K562 (cell line): Measurements from ENCODE around the gene SV2C. TPM values are rescaled to one million over a fixed set of nuclear protein-coding genes. Genes with fewer than 3 reads are reported as not detected.

Source experiments
- ATAC-seq: fragments of 200-7000 bp; cut with Tn5 transposase; 3 replicates; pipeline ENCODE4 v1.9.1; 2020; ENCODE audit warnings: moderate library complexity
- BruUV-seq: library from RNA; stranded (reverse); fragments of 400-500 nt; replicated peaks from 2 replicates; lab custom pipeline; 2021; lab: Mats Ljungman, UMichigan
- CTCF ChIA-PET: fragments of 300-600 bp; formaldehyde crosslinking; extraction: SDS; loops from one replicate; lab custom pipeline; 2021; ENCODE audit warnings: low intra/inter-chr PET ratio; lab: Yijun Ruan, JAX
- POLR2A ChIA-PET: fragments of 300-600, 350-650 bp; sonication (Branson Sonifier 250); formaldehyde crosslinking; extraction: SDS; loops from one replicate; lab custom pipeline; 2021; ENCODE audit warnings: antibody characterized with exemption, inconsistent platforms; lab: Yijun Ruan, JAX
- DNase-seq, 4 experiments: peaks; one replicate each; pipeline versions ENCODE4 v3.0.0 to v3.0.0-alpha.2; 2011 to 2018; ENCODE audit warnings: low spot score in 3 of 4, mixed read lengths in 3 of 4; ENCODE audit errors: extremely low read depth in 1 of 4
- FAIRE-seq: peaks from 2 replicates; lab custom pipeline; 2011; peaks lifted over from hg19 to GRCh38; lab: Jason Lieb, UNC
- H2AFZ ChIP-seq: 2 replicates; pipeline ENCODE4 v1.6.0; 2011; ENCODE audit warnings: low read depth, low read length, control low read depth, inconsistent platforms
- H3K27ac ChIP-seq: fragments of 200-600 bp; 3 replicates; pipeline ENCODE4 v1.8.0; 2011; ENCODE audit warnings: low read depth, mild to moderate bottlenecking, control low read depth, inconsistent platforms, low read length, moderate library complexity, mixed read lengths; ENCODE audit errors: extremely low read depth
- H3K27me3 ChIP-seq, 2 experiments: fragments of 300-600 bp in 1 of 2; 2 replicates in 1 of 2; 3 replicates in 1 of 2; pipeline versions ENCODE4 v1.6.0 to v1.8.0; 2011; ENCODE audit warnings: inconsistent platforms in 2 of 2, low read length in 2 of 2, mild to moderate bottlenecking in 1 of 2, mixed read lengths in 1 of 2, moderate library complexity in 1 of 2; ENCODE audit not compliant: control insufficient read depth in 2 of 2, insufficient read depth in 2 of 2
- H3K36me3 ChIP-seq: fragments of 300-600 bp; 3 replicates; pipeline ENCODE4 v1.8.0; 2011; ENCODE audit warnings: mild to moderate bottlenecking, low read length, inconsistent platforms; ENCODE audit not compliant: control insufficient read depth, insufficient read depth
- H3K4me1 ChIP-seq, 2 experiments: fragments of 200-600 bp in 1 of 2; replicated peaks in 1 of 2; 2 replicates in 1 of 2; 3 replicates in 1 of 2; pipeline versions ENCODE4 v1.5.1 to v1.8.0; 2011; ENCODE audit warnings: inconsistent platforms in 2 of 2, low read length in 2 of 2, mild to moderate bottlenecking in 1 of 2, mixed read lengths in 1 of 2, moderate library complexity in 1 of 2; ENCODE audit not compliant: control insufficient read depth in 2 of 2, insufficient read depth in 2 of 2
- H3K4me2 ChIP-seq: 2 replicates; pipeline ENCODE4 v1.6.1; 2011; ENCODE audit warnings: low read length, control low read depth, inconsistent platforms, mixed read lengths; ENCODE audit not compliant: insufficient read depth
- H3K4me3 ChIP-seq: fragments of 200-600 bp; sonication (generic), shearing (Covaris generic); 2 replicates; pipeline ENCODE4 v1.5.1; 2016; ENCODE audit warnings: control low read depth, inconsistent platforms
- H3K79me2 ChIP-seq: fragments of 200-600 bp; 3 replicates; pipeline ENCODE4 v1.8.0; 2011; ENCODE audit warnings: low read length, inconsistent platforms; ENCODE audit not compliant: control insufficient read depth, insufficient read depth
- H3K9ac ChIP-seq, 2 experiments: 2 replicates each; pipeline versions ENCODE4 v1.6.0 to v1.6.1; 2011; ENCODE audit warnings: low read depth in 2 of 2, low read length in 2 of 2, control low read depth in 1 of 2, inconsistent platforms in 1 of 2, mild to moderate bottlenecking in 1 of 2, mixed read lengths in 1 of 2; ENCODE audit not compliant: insufficient read depth in 1 of 2
- H3K9me1 ChIP-seq: one replicate; pipeline ENCODE4 v1.6.0; 2011; ENCODE audit warnings: inconsistent platforms, mild to moderate bottlenecking, low read length, moderate library complexity; ENCODE audit not compliant: control insufficient read depth, insufficient read depth
- H3K9me3 ChIP-seq: replicated peaks from 2 replicates; pipeline ENCODE4 v1.5.1; 2011; ENCODE audit warnings: low read depth, low read length, inconsistent platforms; ENCODE audit not compliant: control insufficient read depth, insufficient read depth
- H4K20me1 ChIP-seq: replicated peaks from 2 replicates; pipeline ENCODE4 v1.6.1; 2011; ENCODE audit warnings: low read length, inconsistent platforms, mixed read lengths; ENCODE audit not compliant: control insufficient read depth, insufficient read depth
- ESRRA ChIP-seq: fragments of 450-650 bp; IDR thresholded peaks from 2 replicates; pipeline ENCODE4 v1.6.1; 2014; ENCODE audit warnings: low read depth, mild to moderate bottlenecking, moderate library complexity, borderline replicate concordance
- EZH2 ChIP-seq: IDR thresholded peaks from 2 replicates; pipeline ENCODE4 v1.6.1; 2012; ENCODE audit warnings: low read depth, mild to moderate bottlenecking, inconsistent platforms, low read length, borderline replicate concordance
- L3MBTL2 ChIP-seq: fragments of 450-650 bp; IDR thresholded peaks from 2 replicates; pipeline ENCODE4 v1.6.1; 2016; ENCODE audit warnings: mild to moderate bottlenecking, moderate library complexity
- MAX ChIP-seq: sonication (generic); formaldehyde crosslinking; IDR thresholded peaks from 2 replicates; pipeline ENCODE4 v1.9.0; 2022; ENCODE audit warnings: mild to moderate bottlenecking, missing genetic modification reagents
- NFE2 ChIP-seq: IDR thresholded peaks from 2 replicates; pipeline ENCODE4 v1.6.1; 2014; ENCODE audit warnings: antibody characterized with exemption, low read depth
- POLR3G ChIP-seq: IDR thresholded peaks from 2 replicates; pipeline ENCODE4 v1.6.1; 2011; ENCODE audit not compliant: insufficient read length, insufficient replicate concordance; ENCODE audit errors: extremely low read depth
- RAD51 ChIP-seq: fragments of 450-650 bp; IDR thresholded peaks from 2 replicates; pipeline ENCODE4 v1.7.1; 2016; ENCODE audit warnings: low read depth, mild to moderate bottlenecking, borderline replicate concordance
- RBFOX2 ChIP-seq: fragments of 200-400 bp; formaldehyde crosslinking; IDR thresholded peaks from 2 replicates; pipeline ENCODE4 v1.6.1; 2017; ENCODE audit warnings: low read depth, mild to moderate bottlenecking, low read length, moderate library complexity
- RBM25 ChIP-seq: fragments of 200-400 bp; formaldehyde crosslinking; IDR thresholded peaks from 2 replicates; pipeline ENCODE4 v1.6.1; 2018; ENCODE audit warnings: low read length, low read depth, moderate library complexity; ENCODE audit not compliant: severe bottlenecking
- RBM34 ChIP-seq: fragments of 200-400 bp; formaldehyde crosslinking; IDR thresholded peaks from 2 replicates; pipeline ENCODE4 v1.6.1; 2018; ENCODE audit warnings: low read length, borderline replicate concordance; ENCODE audit not compliant: insufficient read depth
- SPI1 ChIP-seq: IDR thresholded peaks from 2 replicates; pipeline ENCODE4 v1.6.1; 2011; ENCODE audit warnings: low read depth, low read length, control low read depth, borderline replicate concordance
- ZBTB7A ChIP-seq: IDR thresholded peaks from 2 replicates; pipeline ENCODE4 v1.6.1; 2011; ENCODE audit warnings: low read depth, mild to moderate bottlenecking, low read length, moderate library complexity, borderline replicate concordance; ENCODE audit not compliant: control insufficient read depth
- ZNF583 ChIP-seq: fragments of 250-450 bp; sonication (Bioruptor Pico); IDR thresholded peaks from 2 replicates; pipeline ENCODE4 v1.4.0; 2020
- WGBS: fragments of 100-300 bp; shearing (Covaris generic); methylation state at CpG from one replicate; pipeline ENCODE4 v1.1.6; 2016; ENCODE audit warnings: low coverage, mixed read lengths; ENCODE audit not compliant: insufficient coverage; ENCODE audit errors: missing lambda C conversion rate; 5-methylcytosine and 5-hydroxymethylcytosine counted together
- in situ Hi-C: fragments of 300-500 bp; cut with MboI; formaldehyde crosslinking; loops from 4 replicates; pipeline ENCODE4 v1.15.0; 2018; ENCODE audit warnings: inconsistent platforms, mixed read lengths
- intact Hi-C: fragments of 100-400 bp; cut with micrococcal nuclease; formaldehyde crosslinking; loops from 2 replicates; pipeline ENCODE4 v1.14.2; 2022
- polyA plus RNA-seq, 8 experiments: library from polyadenylated mRNA; depleted of rRNA in 4 of 8; stranded (reverse) in 5 of 8; unstranded in 3 of 8; fragments of >200 nt; fragmentation: Nextera tagmentation in 2 of 8; fragmentation: Illumina TruSeq in 1 of 8; extraction: Ambion mirVana in 2 of 8; extraction: Trizol in 1 of 8; gene quantifications; 2 replicates each; pipeline versions ENCODE4 v1.2.1 to v1.2.3, GENCODE V29; 2011 to 2014; ENCODE audit warnings: inconsistent platforms in 1 of 8, missing spikeins in 1 of 8
- total RNA-seq, 7 experiments: library from RNA; depleted of rRNA in 6 of 7; stranded (reverse); fragments of >200 nt in 6 of 7; fragmentation: Illumina TruSeq in 2 of 7; extraction: Trizol in 2 of 7; gene quantifications; 2 replicates each; pipeline versions ENCODE4 v1.2.1 to v1.2.3, GENCODE V29; 2011 to 2021; ENCODE audit warnings: low replicate concordance in 1 of 7
- TF ChIP-seq, protein P1 (sequence below): sonication (generic); formaldehyde crosslinking; IDR thresholded peaks from 2 replicates; pipeline ENCODE4 v1.8.1; 2022; ENCODE audit warnings: missing genetic modification reagents

SV2C gene
- total and polyA plus RNA-seq, 9 of the 15 experiments (the other 6 are each of a cell fraction or from before 2014, with no cell fraction given), result 0.05 TPM; not detected in 8

- Histone ChIP-seq H3K27me3 (peaks cover 4% of the 10 kb centered on the region in 2 experiments; a peak in 3 of 5 replicates), H3K27ac (no peak overlapping the region), H2AFZ (no peak overlapping the region), H3K79me2 (no peaks in the 10 kb centered on the region), H3K4me2 (no peak overlapping the region), H3K9me3 (no peaks in the 10 kb centered on the region), H3K4me1 (peaks cover 0 to 9% of the 10 kb centered on the region in 2 experiments; a peak in 3 of 5 replicates), H4K20me1 (no peaks in the 10 kb centered on the region), H3K9ac (no peak overlapping the region), H3K36me3 (no peaks in the 10 kb centered on the region), H3K9me1 (no peaks in the 10 kb centered on the region), H3K4me3 (no peak overlapping the region)
- in situ Hi-C loops (no loop called here), intact Hi-C loops (no loop called here)
- no peak for TF ChIP-seq RBFOX2
- peak; percentile 60; the same call in 1 of the 2 replicates for TF ChIP-seq SPI1
- no peak for DNase-seq
- BruUV-seq, result no TSS peak
- CTCF ChIA-PET, result no interaction called here
- 2% methylated on average over 2 of the region's 2 CpGs for WGBS
- ATAC-seq, result no peak
- FAIRE-seq, result no peak
- POLR2A ChIA-PET, result interaction anchor here (1.0 to 1.6 kb wide), 2 partner anchors 12 to 16 kb away, joined by 3 to 7 read pairs; no protein-coding TSS in a partner anchor
These were observed 209.6 kb downstream of the SV2C start for GRCh38 chr5:76292620-76293322.

DNA sequence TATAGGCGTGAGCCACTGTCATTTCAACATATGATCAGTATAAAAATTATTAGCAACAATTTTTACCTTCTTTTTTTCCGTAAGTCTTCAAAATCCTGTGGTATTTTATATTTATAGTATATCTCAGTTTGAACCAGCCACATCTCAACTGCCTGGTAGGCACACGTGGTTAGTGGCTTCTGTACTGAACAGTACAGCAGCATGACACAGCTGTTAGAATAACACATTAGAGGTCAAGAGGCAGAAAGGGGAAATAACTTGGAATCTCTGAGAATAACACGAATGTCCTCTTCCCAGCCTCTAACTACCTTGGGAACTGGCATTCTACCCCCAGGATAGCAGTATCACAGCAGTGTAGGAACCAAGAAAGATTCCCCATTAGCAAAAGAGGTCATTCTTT lies 211.4 kb downstream of the SV2C start:
- Histone ChIP-seq H3K27ac (no peak overlapping the region), H2AFZ (peak overlapping the region; percentile 57; the same call in 1 of the 2 replicates), H4K20me1 (no peaks in the 10 kb centered on the region), H3K4me1 (peaks cover 0 to 9% of the 10 kb centered on the region in 2 experiments; a peak in 3 of 5 replicates), H3K27me3 (peaks cover 0 to 8% of the 10 kb centered on the region in 2 experiments; a peak in 3 of 5 replicates), H3K79me2 (no peaks in the 10 kb centered on the region), H3K4me2 (no peak overlapping the region; the same call in 1 of the 2 replicates), H3K4me3 (no peak overlapping the region), H3K9ac (no peak overlapping the region), H3K36me3 (no peaks in the 10 kb centered on the region), H3K9me3 (no peaks in the 10 kb centered on the region), H3K9me1 (no peaks in the 10 kb centered on the region)
- intact Hi-C loops (no loop called here), in situ Hi-C loops (no loop called here)
- ATAC-seq (peak; percentile 35; the same call in 1 of the 3 replicates), DNase-seq (peak in 1 of 4 experiments; percentile 8), FAIRE-seq (no peak)
- 12% methylated on average over 4 of the region's 4 CpGs for WGBS
- ChIA-PET POLR2A (interaction anchor here (0.9 to 1.2 kb wide), 2 partner anchors 12 to 21 kb away, joined by 4 read pairs; no protein-coding TSS in a partner anchor), CTCF (no interaction called here)
- BruUV-seq, result no TSS peak
- TF ChIP-seq L3MBTL2 (peak; percentile 32), MAX (CRISPR knock-in tag) (peak; percentile 12; the same call in 1 of the 2 replicates), RAD51 (peak; percentile 29; the same call in 1 of the 2 replicates), ESRRA (peak; percentile 61), NFE2 (peak; percentile 66), ZBTB7A (no peak), EZH2 (no peak), POLR3G (no peak), RBM34 (no peak), ZNF583 (no peak), RBM25 (no peak)
- TF ChIP-seq, protein P1, sequence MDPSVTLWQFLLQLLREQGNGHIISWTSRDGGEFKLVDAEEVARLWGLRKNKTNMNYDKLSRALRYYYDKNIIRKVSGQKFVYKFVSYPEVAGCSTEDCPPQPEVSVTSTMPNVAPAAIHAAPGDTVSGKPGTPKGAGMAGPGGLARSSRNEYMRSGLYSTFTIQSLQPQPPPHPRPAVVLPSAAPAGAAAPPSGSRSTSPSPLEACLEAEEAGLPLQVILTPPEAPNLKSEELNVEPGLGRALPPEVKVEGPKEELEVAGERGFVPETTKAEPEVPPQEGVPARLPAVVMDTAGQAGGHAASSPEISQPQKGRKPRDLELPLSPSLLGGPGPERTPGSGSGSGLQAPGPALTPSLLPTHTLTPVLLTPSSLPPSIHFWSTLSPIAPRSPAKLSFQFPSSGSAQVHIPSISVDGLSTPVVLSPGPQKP (CRISPR knock-in tag), result no peak
